ENCODE results near the gene GAS7.
"Not testable (repeated sequence)": the region's sequence is repeated elsewhere in the genome, so short reads cannot be mapped to it uniquely, and the experiment has no call there.

GAS7 gene

GRCh38 chr17:10072556-10073425 is 125.6 kb downstream of the GAS7 start:
- no peak for DNase-seq (ENCODE audit: low read depth)

- DNase-seq (ENCODE audit: low read depth) = no peak
Measured at GRCh38 chr17:10072086-10072485, 126.3 kb downstream of the GAS7 start.

GRCh38 chr17:10071141-10071540 is 127.3 kb downstream of the GAS7 start:
- no peak for DNase-seq (ENCODE audit: low read depth)

- DNase-seq (ENCODE audit: low read depth) = no peak
Measured at GRCh38 chr17:10070690-10071089, 127.7 kb downstream of the GAS7 start.

GRCh38 chr17:10069301-10069700 is 129.1 kb downstream of the GAS7 start:
- DNase-seq (ENCODE audit: low read depth) = no peak

GRCh38 chr17:10067446-10068143 is 130.8 kb downstream of the GAS7 start:
- no peak for DNase-seq (ENCODE audit: low read depth)

GRCh38 chr17:10064536-10064935 is 133.9 kb downstream of the GAS7 start:
- no peak for DNase-seq (ENCODE audit: low read depth)

- no peak for DNase-seq (ENCODE audit: low read depth)
Measured at GRCh38 chr17:10063730-10064241, 134.6 kb downstream of the GAS7 start.

- DNase-seq (ENCODE audit: low read depth) = no peak
Measured at GRCh38 chr17:10062691-10063385, 135.6 kb downstream of the GAS7 start.

- no peak for DNase-seq (ENCODE audit: low read depth)
Measured at GRCh38 chr17:10061111-10061845, 137.1 kb downstream of the GAS7 start.

- no peak for DNase-seq (ENCODE audit: low read depth)
Measured at GRCh38 chr17:10060526-10060925, 137.9 kb downstream of the GAS7 start.

GRCh38 chr17:10059684-10060211 is 138.7 kb downstream of the GAS7 start:
- no peak for DNase-seq (ENCODE audit: low read depth)

- DNase-seq (ENCODE audit: low read depth) = no peak
Measured at GRCh38 chr17:10058921-10059683, 139.3 kb downstream of the GAS7 start.

GRCh38 chr17:10057466-10057865 is 140.9 kb downstream of the GAS7 start:
- DNase-seq (ENCODE audit: low read depth) = not testable (repeated sequence)

GRCh38 chr17:10055262-10055975 is 143.0 kb downstream of the GAS7 start:
- DNase-seq (ENCODE audit: low read depth) = no peak

GRCh38 chr17:10053782-10054540 is 144.4 kb downstream of the GAS7 start:
- no peak for DNase-seq (ENCODE audit: low read depth)

GRCh38 chr17:10052106-10052813 is 146.1 kb downstream of the GAS7 start:
- no peak for DNase-seq (ENCODE audit: low read depth)

GRCh38 chr17:10051112-10051511 is 147.3 kb downstream of the GAS7 start:
- DNase-seq (ENCODE audit: low read depth) = no peak
